ENCODE data around the gene DNAH2.

GRCh38 chr17:7878234-7878633 is 160.7 kb downstream of the DNAH2 start:
- no peak for TF ChIP-seq SCRT2 (tag by site-specific recombination; IDR thresholded peaks at IDR 0.05)
- TF ChIP-seq REPIN1 (tag by site-specific recombination; IDR thresholded peaks at IDR 0.05; ENCODE audit: low read depth) = no peak
- TF ChIP-seq CTCF (tag by site-specific recombination; IDR thresholded peaks at IDR 0.05) = no peak
- TF ChIP-seq ZNF555 (tag by site-specific recombination; conservative IDR thresholded peaks at IDR 0.05) = no peak
- no peak for TF ChIP-seq ZNF433 (tag by site-specific recombination; IDR thresholded peaks at IDR 0.05; ENCODE audit: low read depth)
- no peak for TF ChIP-seq ZNF514 (tag by site-specific recombination; IDR thresholded peaks at IDR 0.05)
- TF ChIP-seq TSHZ1 (tag by site-specific recombination; IDR thresholded peaks at IDR 0.05; ENCODE audit: borderline replicate concordance) = no peak
- no peak for TF ChIP-seq REST (tag by site-specific recombination; IDR thresholded peaks at IDR 0.05)
- no peak for TF ChIP-seq ZNF530 (tag by site-specific recombination; IDR thresholded peaks at IDR 0.05; ENCODE audit: low read depth)
- no peak for TF ChIP-seq ZNF560 (tag by site-specific recombination; IDR thresholded peaks at IDR 0.05; ENCODE audit: borderline replicate concordance)
- TF ChIP-seq ZNF777 (tag by site-specific recombination; IDR thresholded peaks at IDR 0.05; ENCODE audit: borderline replicate concordance) = no peak
- no peak for TF ChIP-seq ZXDB (tag by site-specific recombination; IDR thresholded peaks at IDR 0.05)
- no peak for TF ChIP-seq ZNF266 (tag by site-specific recombination; IDR thresholded peaks at IDR 0.05; ENCODE audit: low read depth)
- no peak for TF ChIP-seq ZNF596 (tag by site-specific recombination; IDR thresholded peaks at IDR 0.05)

Data from HEK293 (cell line).